Endothelial cell of umbilical vein (primary cell): ENCODE measurements around the gene CHADL.

ENCODE experiments used
- CTCF ChIP-seq, 2 donors: IDR thresholded peaks; 1 replicate in 1 of 2; 2 replicates in 1 of 2; pipeline ENCODE4 v1.5.1; 2011; ENCODE audit warnings: low read length in 2 of 2, mild to moderate bottlenecking in 2 of 2, moderate library complexity in 2 of 2, control low read depth in 1 of 2, inconsistent platforms in 1 of 2, low read depth in 1 of 2; ENCODE audit not compliant: insufficient read depth in 1 of 2; ENCODE audit errors: extremely low read depth in 1 of 2
- EZH2 ChIP-seq: IDR thresholded peaks from 2 replicates; pipeline ENCODE4 v1.6.1; 2012; ENCODE audit warnings: borderline replicate concordance, low read depth, mild to moderate bottlenecking, moderate library complexity, low read length, inconsistent platforms; ENCODE audit not compliant: severe bottlenecking
- POLR2AphosphoS5 ChIP-seq: IDR thresholded peaks from 2 replicates; pipeline ENCODE4 v1.6.1; 2012; ENCODE audit warnings: low read depth, mild to moderate bottlenecking, control low read depth, low read length, moderate library complexity; ENCODE audit not compliant: insufficient read depth

DNA sequence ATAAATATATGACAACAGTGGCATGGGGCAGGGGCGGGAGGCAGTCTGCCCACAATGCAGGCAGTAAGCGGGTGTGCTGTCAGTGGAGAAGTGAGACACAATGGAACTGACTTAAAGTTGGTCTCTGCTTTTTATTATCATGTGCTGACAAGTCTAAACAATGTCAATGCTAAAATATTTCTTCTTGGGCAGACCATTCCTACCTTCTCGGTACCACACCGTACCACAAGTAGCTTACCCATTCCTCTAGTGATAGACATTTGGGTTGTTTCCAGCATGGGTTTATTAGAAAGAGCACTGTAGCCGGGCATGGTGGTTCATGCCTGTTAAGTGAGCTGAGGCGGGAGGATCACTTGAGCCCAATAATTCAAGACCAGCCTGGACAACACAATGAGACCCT, 2.6 kb upstream of the CHADL start:
- TF ChIP-seq CTCF (IDR thresholded peaks at IDR 0.05; ENCODE audit: extremely low read depth in 1 of 2, insufficient read depth in 1 of 2, low read depth in 1 of 2, low read length in 2 of 2): no peak
- no peak for TF ChIP-seq POLR2AphosphoS5
- TF ChIP-seq EZH2: no peak
